ENCODE results near the gene ESYT2. TPM values are rescaled to one million over a fixed set of nuclear protein-coding genes. Genes with fewer than 3 reads are reported as not detected.

ESYT2 gene
- total RNA-seq, 1 experiment from 2014 or later: 78.6 TPM

DNA sequence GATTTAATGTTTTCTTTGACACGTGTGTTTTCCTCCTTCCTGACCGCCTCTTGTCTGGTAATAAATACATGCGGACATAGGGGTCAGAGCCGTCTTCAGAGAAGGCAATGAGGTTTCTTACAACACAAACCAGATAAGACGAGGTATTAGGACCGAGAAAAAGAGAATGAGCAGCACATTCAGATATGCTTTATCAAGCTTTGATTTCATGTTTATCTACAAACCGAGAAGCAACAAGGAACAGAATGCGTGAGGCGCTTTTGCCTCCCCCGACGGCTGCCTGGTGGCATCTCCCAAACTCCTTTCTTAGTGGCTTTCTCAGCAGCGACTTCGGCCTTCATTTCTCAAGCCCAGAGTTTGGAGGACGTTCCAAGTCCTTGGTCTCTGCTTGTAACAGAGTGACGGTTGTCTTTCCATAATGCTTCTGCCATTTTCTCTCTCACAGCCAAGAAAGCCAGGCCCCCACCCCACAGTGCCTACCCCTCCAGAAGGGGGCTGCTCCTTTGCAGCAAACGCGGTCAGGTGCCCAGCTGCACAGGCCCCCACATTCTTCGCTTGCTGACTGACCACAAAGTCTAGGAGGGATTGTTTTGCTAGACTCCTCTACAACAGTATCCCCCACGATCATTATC is 92.1 kb downstream of the ESYT2 start:
- H3K4me3 Mint-ChIP-seq (ENCODE audit: unreplicated experiment): no peak overlapping the region
- H3K36me3 Mint-ChIP-seq (ENCODE audit: insufficient read depth, unreplicated experiment): peaks cover 94% of the 10 kb centered on the region
- H3K9me3 Mint-ChIP-seq (ENCODE audit: unreplicated experiment): no peaks in the 10 kb centered on the region
- CTCF ChIA-PET: interaction anchor here (1.5 kb wide), 1 partner anchor 240 kb away, joined by 3 read pairs; no protein-coding TSS in a partner anchor
- intact Hi-C loops (cut with micrococcal nuclease): no loop called here
- TF ChIP-seq CTCF (IDR thresholded peaks at IDR 0.05; ENCODE audit: unreplicated experiment): no peak
- DNase-seq (ENCODE audit: unreplicated experiment): no peak
- POLR2A ChIA-PET: no interaction called here
- no peaks in the 10 kb centered on the region for H3K4me1 Mint-ChIP-seq (ENCODE audit: insufficient read depth, unreplicated experiment)
- H3K27me3 Mint-ChIP-seq (ENCODE audit: insufficient read depth, unreplicated experiment): no peaks in the 10 kb centered on the region
- no TSS peak for BruUV-seq (replicated peaks)
- no peak overlapping the region for H3K27ac Mint-ChIP-seq (ENCODE audit: low read depth, unreplicated experiment)

- CTCF ChIA-PET: interaction anchor here (0.6 to 1.5 kb wide), 3 partner anchors 20 to 241 kb away, joined by 3 to 4 read pairs (median 3); no protein-coding TSS in a partner anchor
- POLR2A ChIA-PET: interaction anchor here (0.5 to 1.0 kb wide), 2 partner anchors 18 to 301 kb away, joined by 3 read pairs; no protein-coding TSS in a partner anchor
- intact Hi-C loops (cut with micrococcal nuclease): no loop called here
- BruUV-seq (replicated peaks): no TSS peak
- no peak for DNase-seq (ENCODE audit: unreplicated experiment)
- no peak for TF ChIP-seq CTCF (IDR thresholded peaks at IDR 0.05; ENCODE audit: unreplicated experiment)
- no peaks in the 10 kb centered on the region for H3K4me1 Mint-ChIP-seq (ENCODE audit: insufficient read depth, unreplicated experiment)
- no peaks in the 10 kb centered on the region for H3K9me3 Mint-ChIP-seq (ENCODE audit: unreplicated experiment)
- H3K27ac Mint-ChIP-seq (ENCODE audit: low read depth, unreplicated experiment): no peak overlapping the region
- H3K27me3 Mint-ChIP-seq (ENCODE audit: insufficient read depth, unreplicated experiment): no peaks in the 10 kb centered on the region
- H3K36me3 Mint-ChIP-seq (ENCODE audit: insufficient read depth, unreplicated experiment): peaks cover 95% of the 10 kb centered on the region
- no peak overlapping the region for H3K4me3 Mint-ChIP-seq (ENCODE audit: unreplicated experiment)
Measured at GRCh38 chr7:158735935-158736334, 93.4 kb downstream of the ESYT2 start.

GRCh38 chr7:158734861-158735260 is 94.4 kb downstream of the ESYT2 start:
- H3K4me3 Mint-ChIP-seq (ENCODE audit: unreplicated experiment): no peak overlapping the region
- peak; percentile 86 for DNase-seq (ENCODE audit: unreplicated experiment)
- no peak for TF ChIP-seq CTCF (IDR thresholded peaks at IDR 0.05; ENCODE audit: unreplicated experiment)
- H3K27ac Mint-ChIP-seq (ENCODE audit: low read depth, unreplicated experiment): no peak overlapping the region
- no peaks in the 10 kb centered on the region for H3K9me3 Mint-ChIP-seq (ENCODE audit: unreplicated experiment)
- POLR2A ChIA-PET: no interaction called here
- CTCF ChIA-PET: no interaction called here
- intact Hi-C loops (cut with micrococcal nuclease): no loop called here
- H3K4me1 Mint-ChIP-seq (ENCODE audit: insufficient read depth, unreplicated experiment): no peaks in the 10 kb centered on the region
- BruUV-seq (replicated peaks): no TSS peak
- H3K36me3 Mint-ChIP-seq (ENCODE audit: insufficient read depth, unreplicated experiment): peaks cover 94% of the 10 kb centered on the region
- no peaks in the 10 kb centered on the region for H3K27me3 Mint-ChIP-seq (ENCODE audit: insufficient read depth, unreplicated experiment)

GRCh38 chr7:158733775-158734494 is 95.4 kb downstream of the ESYT2 start:
- no peaks in the 10 kb centered on the region for H3K27me3 Mint-ChIP-seq (ENCODE audit: insufficient read depth, unreplicated experiment)
- H3K27ac Mint-ChIP-seq (ENCODE audit: low read depth, unreplicated experiment): no peak overlapping the region
- BruUV-seq (replicated peaks): TSS peak; percentile 27
- ChIA-PET CTCF (interaction anchor here (0.5 to 1.3 kb wide), 4 partner anchors 18 to 149 kb away, joined by 3 to 5 read pairs (median 4); no protein-coding TSS in a partner anchor), POLR2A (interaction anchor here (0.7 to 1.0 kb wide), 2 partner anchors 78 to 231 kb away, joined by 3 to 4 read pairs; no protein-coding TSS in a partner anchor)
- DNase-seq (ENCODE audit: unreplicated experiment): no peak
- no peak for TF ChIP-seq CTCF (IDR thresholded peaks at IDR 0.05; ENCODE audit: unreplicated experiment)
- no peaks in the 10 kb centered on the region for H3K4me1 Mint-ChIP-seq (ENCODE audit: insufficient read depth, unreplicated experiment)
- no peaks in the 10 kb centered on the region for H3K9me3 Mint-ChIP-seq (ENCODE audit: unreplicated experiment)
- H3K36me3 Mint-ChIP-seq (ENCODE audit: insufficient read depth, unreplicated experiment): peaks cover 93% of the 10 kb centered on the region
- H3K4me3 Mint-ChIP-seq (ENCODE audit: unreplicated experiment): no peak overlapping the region
- intact Hi-C loops (cut with micrococcal nuclease): no loop called here

Measured in MCF 10A (cell line).